SIG-M5 treated with dmso at 0.1 percent for 504 hours (cell line): ENCODE data around the gene LMAN1L.

Source experiments
- DNase-seq: peaks from one replicate; lab custom pipeline; 2025; ENCODE audit not compliant: unreplicated experiment; lab: John Stamatoyannopoulos, UW

Gene LMAN1L

DNA sequence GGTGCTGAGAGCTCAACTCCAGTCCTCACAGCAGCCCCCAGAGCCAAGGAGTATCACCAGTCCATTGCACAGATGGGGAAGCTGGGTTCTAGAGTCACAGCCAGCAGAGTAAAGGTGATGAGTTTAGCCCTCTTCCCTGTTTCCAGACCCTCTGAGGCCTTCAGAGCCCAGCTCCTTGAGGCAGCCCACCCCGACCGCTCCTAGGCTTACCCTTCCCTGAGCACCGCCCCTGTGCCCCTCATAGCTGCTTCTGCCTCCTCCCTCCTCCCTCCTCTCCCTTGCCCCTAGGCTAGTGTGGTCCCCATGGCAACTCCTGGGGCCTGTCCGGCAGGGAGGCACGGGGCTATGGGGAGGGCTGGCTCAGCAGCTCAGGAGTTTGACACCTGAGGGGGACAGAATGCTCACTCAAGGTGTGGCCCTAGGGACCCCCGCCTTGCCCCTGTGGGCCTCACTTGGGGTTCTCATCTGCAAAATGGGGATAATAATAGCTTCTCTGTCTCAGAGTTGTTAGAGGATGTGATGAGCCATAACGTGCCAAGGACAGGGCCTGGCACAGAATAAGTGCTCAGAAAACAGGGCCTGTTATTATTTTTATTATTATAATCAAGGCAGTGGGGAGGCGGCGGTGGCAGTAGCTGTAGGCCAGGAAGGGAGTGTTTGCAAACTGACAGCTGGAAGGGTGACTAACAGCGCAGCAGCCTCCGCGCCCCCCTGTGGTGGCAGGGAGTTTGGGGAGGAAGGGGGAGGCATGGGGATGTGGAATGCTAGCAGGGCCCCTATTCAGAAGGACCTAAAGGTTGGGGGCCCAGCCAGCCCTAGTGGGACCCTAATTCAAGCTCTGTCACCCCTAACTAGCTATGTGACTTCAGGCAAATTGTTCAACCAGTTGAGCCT lies 19.3 kb upstream of the LMAN1L start:
- DNase-seq = peak; percentile 35

DNA sequence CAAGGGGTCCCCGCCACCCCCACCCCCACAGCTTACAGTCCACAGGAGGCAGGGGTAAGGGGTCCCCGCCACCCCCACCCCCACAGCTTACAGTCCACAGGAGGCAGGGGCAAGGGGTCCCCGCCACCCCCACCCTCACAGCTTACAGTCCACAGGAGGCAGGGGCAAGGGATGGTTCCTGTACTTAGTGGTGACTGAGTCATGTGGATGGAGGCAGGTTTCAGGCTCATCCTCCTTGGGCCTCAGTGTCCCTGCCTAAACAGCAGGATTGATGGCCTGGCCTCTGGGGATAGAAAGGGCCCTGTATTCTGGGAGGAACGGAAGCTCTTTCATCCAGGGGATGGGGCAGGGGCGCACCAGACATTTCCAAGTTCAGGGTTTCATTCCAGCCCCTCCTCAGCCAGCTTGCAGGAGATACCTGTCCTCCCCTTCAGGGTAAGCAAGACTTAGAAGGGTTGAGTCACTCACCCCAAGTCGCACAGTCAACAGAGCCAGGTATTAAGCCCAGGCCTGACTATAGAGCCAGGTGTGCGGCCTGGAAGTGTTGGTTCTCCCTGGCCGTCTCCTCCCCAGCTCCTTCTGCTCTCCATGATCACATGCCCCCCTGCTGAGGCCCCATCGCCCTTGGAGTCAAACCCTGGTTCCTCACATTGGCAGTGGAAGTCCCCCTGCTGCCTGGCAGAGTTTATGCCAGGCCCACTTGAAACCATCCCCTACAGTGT lies 18.2 kb upstream of the LMAN1L start:
- no peak for DNase-seq

DNA sequence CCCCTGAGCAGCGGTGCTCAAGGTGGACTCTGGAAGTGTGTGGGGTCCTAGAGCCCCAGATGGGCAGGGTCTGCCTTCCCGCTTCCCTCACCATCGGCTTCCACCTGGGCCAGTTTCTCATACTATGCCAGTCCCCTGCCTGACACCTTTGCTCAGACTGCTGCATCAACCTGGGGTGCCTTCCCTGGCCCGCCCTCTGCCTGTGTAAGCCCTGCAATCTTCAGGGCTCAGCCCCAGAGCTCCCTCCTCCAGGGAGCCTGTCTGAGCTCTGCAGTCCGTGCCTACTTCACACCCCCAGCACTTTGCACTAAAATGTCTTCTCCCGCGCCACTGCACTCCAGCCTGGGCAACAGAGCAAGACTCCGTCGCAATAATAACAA lies 17.7 kb upstream of the LMAN1L start:
- no peak for DNase-seq

DNA sequence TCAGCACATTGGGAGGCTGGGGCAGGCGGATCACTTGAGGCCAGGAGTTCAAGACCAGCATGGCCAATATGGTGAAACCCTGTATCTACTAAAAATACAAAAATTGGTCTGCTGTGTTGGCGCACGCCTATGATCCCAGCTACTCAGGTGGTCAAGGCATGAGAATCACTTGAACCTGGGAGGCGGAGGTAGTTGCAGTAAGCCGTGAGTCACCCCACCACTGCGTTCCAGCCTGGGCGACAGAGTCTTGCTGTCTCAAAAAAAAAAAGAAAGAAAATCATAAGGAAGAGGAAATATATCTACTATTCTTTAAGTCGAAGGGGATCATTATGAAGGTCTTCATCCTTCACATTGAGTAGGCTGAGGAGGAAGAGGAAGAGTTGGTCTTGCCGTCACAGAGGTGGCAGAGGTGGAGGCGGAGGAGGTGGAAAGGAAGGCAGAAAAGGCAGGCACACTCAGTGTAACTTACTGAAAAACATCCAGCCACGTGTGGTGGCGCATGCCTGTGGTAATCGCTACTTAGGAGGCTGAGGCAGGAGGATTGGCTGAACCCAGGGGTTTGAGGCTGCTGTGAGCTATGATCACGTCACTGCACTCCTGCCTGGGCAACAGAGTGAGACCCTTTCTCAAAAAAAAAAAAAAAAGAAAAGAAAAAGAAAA lies 16.5 kb upstream of the LMAN1L start:
- no peak for DNase-seq

DNA sequence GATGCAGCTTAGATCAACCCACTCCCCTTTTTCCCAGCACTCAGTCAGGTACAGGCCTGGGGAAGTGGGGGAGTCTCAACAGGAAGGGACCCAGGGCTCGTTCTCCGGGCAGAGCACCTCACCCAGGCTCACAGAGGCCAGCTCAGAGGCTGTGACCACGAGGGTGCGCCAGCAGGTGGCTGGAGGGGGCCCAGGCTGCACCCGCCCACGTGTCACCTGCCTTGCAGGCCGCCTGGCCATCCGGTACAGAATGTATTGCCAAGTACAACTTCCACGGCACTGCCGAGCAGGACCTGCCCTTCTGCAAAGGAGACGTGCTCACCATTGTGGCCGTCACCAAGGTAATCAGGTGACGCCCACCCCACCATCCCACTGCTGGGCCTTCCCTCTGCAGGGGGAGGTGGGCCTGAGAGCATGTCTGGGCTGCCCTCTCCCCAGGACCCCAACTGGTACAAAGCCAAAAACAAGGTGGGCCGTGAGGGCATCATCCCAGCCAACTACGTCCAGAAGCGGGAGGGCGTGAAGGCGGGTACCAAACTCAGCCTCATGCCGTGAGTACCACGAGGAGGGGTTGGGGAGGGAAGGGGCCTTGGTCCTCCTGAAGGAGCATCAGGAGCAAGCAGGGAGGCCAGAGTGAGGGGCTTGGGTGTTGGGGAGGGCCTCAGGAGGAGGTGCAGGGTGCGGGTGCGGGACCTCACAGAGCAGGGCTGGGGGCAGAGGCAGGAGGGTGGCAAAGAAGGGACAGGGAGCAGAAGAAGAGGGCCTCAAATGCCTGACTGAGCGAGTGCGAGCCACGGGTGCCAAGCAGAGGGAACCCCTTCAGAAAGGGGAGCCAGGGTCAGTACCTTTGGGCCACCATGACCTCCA lies 14.0 kb upstream of the LMAN1L start:
- DNase-seq = no peak

DNA sequence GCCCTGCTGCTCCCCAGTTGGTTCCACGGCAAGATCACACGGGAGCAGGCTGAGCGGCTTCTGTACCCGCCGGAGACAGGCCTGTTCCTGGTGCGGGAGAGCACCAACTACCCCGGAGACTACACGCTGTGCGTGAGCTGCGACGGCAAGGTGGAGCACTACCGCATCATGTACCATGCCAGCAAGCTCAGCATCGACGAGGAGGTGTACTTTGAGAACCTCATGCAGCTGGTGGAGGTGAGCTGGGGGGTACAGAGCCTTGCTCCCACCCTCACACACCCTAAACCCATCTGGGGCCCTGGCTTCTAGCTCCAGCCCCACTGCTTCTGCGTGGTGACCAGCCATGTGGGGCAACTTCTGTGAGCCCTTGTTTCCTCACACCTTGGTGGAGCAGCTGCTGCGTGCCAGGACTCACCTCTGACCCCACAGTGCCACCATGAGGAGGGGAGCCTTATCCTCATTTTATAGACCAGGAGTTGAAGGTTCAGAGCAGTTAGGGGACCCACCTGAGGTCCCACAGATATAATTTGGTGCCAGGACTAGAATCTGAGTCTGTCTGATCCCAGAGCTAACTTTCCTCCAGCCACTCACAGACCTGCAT lies 13.3 kb upstream of the LMAN1L start:
- DNase-seq = no peak

DNA sequence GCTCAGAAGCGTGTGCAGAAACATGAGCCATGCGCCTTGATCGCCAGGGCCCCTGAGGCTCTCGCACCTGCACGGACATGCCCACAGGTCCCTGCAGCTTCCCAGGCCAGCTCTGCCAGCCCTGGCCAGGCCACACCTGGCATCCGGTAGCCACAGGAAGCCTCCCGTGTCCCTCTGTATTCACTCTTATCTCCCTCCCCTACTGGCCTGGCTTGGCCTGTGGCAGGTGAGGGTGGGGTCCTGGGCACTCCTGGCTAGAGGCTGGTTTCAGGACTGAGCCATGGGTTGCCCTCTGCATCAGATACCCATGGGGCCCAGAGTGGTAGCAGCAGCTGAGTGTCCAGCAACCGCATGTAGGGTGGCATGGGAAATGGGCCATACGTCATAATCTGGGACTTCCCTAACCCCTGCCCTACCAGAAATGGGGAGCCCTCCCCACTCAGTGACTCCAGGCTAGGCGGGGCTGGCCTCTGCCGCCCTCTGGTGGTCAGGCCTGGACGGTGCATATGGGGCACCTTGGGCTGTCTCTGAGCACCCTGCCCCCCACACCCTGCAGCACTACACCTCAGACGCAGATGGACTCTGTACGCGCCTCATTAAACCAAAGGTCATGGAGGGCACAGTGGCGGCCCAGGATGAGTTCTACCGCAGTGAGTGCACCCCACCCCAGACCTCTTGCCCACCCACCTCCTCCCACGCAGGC lies 12.6 kb upstream of the LMAN1L start:
- peak; percentile 77 for DNase-seq

DNA sequence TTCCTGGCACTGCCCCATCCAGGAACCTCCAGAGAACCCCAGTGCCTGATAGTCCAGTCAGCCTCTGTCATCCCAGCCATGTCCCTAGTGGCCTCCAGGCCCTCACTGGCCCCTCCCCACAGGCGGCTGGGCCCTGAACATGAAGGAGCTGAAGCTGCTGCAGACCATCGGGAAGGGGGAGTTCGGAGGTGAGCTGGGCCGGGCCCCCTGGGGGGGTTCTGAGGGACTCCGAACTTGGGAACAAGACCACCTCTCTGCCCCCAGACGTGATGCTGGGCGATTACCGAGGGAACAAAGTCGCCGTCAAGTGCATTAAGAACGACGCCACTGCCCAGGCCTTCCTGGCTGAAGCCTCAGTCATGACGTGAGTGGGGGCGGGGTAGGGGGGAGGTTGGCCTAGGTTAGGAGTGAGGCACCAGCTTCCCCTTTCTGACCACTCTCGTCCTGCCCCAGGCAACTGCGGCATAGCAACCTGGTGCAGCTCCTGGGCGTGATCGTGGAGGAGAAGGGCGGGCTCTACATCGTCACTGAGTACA lies 12.0 kb upstream of the LMAN1L start:
- no peak for DNase-seq

DNA sequence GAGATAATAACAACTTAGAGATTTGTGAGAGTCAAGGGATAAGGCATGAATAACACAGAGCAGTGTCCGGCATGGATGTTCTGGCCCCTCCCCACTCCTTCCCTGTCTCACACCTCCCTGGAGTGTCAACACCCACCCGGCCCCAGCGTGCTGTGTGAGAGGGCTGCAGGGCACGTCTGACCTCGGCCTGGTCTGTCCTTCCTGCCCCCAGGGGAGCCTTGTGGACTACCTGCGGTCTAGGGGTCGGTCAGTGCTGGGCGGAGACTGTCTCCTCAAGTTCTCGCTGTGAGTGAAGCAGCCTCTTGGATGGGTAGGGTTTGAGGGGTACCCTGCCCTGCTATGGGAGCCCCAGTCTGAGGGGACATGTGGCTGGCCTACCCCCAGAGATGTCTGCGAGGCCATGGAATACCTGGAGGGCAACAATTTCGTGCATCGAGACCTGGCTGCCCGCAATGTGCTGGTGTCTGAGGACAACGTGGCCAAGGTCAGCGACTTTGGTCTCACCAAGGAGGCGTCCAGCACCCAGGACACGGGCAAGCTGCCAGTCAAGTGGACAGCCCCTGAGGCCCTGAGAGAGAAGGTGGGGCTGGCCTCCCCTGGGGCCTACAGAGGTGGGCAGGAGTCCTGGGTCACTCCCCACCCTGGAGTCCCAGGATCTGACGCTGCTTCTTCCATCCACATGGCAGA lies 11.2 kb upstream of the LMAN1L start:
- no peak for DNase-seq

DNA sequence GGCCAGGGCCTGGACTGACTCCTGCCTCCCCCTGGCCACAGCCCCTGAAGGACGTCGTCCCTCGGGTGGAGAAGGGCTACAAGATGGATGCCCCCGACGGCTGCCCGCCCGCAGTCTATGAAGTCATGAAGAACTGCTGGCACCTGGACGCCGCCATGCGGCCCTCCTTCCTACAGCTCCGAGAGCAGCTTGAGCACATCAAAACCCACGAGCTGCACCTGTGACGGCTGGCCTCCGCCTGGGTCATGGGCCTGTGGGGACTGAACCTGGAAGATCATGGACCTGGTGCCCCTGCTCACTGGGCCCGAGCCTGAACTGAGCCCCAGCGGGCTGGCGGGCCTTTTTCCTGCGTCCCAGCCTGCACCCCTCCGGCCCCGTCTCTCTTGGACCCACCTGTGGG lies 10.3 kb upstream of the LMAN1L start:
- DNase-seq = no peak

DNA sequence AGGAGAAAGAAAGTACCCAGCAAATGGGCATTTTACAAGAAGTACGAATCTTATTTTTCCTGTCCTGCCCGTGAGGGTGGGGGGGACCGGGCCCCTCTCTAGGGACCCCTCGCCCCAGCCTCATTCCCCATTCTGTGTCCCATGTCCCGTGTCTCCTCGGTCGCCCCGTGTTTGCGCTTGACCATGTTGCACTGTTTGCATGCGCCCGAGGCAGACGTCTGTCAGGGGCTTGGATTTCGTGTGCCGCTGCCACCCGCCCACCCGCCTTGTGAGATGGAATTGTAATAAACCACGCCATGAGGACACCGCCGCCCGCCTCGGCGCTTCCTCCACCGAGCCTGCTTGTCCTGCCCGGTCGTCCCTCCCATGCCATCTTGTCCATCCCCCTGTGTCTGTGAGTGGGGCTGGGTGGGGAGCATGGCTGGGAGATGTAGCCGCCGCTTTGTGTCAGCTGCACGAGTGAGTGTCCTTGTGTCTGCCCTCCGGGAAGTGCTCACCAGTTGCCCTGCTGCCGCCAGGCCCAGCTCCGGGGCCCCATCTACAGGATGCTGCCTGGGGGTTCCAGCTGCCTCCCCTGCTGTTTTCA lies 9.7 kb upstream of the LMAN1L start:
- DNase-seq = no peak

DNA sequence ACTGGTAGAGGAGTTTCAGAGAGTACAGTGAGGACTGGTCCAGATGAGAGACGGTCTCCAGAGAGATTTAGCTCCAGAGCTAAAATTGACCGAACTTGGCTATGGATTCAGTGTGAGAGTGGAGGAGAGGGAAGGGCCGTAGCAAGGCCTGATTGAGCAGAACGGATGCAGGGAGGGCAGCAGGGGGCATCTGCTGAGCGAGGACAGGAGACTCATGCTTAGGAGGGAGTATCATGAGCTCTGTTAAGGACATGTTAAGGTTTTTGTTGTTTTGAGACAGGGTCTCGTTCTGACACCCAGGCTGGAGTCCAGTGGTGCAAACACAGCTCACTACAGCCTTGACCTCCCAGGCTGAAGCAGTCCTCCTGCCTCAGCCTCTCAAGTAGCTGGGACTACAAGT lies 7.7 kb upstream of the LMAN1L start:
- no peak for DNase-seq

DNA sequence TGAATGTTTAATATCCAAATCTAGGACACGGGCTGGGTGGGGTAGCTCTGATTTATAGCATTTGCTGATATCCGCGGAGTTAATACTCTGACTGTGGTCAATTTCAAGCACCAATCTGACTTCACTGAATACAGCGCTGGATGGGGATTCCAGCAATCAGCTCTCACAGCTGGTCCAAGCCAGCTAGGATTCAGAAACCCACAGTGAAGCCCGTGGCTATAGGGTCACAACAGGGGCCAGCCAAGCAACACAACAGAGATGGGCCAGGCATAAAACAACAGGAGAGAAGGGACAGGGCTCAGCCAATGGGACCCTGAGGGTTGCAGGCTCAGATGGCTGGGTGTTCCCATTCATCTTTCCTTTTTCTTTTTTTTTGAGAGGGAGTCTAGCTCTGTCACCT lies 5.4 kb upstream of the LMAN1L start:
- DNase-seq = no peak

DNA sequence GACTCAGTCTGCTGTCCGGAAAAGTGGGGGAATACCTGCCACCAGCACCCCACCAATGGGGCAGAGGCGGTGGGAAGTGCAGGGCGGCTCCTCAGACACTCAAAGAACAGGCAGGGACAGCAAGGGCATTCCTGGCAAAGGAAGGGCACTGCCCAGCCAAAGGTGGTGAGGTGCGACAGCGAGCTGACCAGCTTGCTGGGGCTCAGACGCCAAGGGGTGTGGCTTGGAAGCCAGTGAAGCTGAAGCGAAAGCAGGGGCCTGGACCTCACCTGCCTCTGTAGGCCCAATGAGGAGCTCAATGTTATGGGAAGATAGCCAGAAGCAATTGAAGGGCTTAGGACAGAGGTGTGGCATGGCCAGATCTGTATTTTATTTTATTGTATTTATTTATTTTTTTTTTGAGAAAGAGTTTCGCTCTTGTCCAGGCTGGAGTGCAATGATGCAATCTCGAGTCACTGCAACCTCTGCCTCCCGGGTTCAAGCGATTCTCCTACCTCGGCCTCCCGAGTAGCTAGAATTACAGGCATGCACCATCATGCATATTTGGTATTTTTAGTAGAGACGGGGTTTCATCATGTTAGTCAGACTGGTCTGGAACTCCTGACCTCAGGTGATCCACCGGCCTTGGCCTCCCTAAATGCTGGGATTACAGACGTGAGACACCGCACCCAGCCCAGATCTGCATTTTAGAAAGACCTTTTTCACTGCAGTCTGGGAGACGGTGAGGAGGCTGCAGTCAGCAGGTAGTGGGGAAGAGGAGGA lies 4.4 kb upstream of the LMAN1L start:
- DNase-seq = no peak

DNA sequence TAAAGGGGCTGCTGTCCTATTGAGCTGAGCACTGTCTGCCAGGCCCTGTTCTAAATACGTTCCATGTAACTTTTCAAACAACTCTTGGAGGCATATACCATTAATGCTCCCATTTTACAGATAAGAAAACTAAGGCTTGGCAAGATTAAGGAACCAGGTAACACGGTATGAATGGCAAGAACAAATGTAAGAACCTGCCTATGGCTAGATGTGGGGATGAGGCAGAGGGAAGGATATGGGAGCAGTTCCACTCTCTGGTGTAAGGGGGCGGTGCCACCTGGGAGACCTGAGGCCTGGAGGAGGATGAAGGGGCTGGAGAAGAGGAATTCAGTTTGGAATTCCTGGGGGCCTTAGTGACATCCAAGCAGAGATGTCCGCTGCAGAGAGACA lies 3.8 kb upstream of the LMAN1L start:
- no peak for DNase-seq

DNA sequence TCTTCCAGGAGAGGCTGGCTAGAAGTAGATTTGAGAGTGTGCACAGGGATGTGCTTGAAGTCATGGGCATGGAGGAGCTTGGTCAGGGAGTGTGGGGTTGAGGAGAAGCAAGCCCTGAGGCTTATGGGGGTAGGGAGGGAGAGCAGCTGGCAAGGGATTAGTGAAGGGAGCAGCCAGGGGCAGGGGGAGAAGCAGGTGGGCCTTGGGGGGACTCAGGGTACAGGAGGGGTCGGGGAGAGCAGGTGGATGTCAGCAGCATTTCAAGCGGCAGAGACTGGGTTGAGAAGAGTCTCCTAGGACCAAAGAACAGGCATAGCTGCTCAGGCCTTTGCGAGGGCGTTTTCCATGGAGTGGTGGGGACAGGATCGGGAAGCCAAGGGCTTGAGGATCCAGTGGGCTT lies 3.4 kb upstream of the LMAN1L start:
- no peak for DNase-seq

DNA sequence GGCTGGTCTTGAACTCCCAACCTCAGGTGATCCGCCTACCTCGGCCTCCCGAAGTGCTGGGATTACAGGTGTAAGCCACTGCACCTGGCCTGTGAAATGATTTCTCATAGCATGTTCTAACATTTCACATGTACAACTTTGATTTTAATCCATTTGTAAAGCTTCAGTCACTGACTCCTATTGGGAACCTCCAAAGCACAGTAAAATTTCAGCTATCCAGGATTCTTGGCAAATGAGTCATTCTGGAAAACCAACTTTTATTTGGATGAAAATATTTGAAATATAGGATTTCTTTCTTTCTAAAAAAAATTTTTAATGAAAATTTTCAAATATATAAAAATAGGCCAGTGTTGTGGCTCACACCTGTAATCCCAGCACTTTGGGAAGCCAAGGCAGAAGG lies 2.7 kb upstream of the LMAN1L start:
- no peak for DNase-seq
